ENCODE measurements around the gene CDON.

CDON gene

DNA sequence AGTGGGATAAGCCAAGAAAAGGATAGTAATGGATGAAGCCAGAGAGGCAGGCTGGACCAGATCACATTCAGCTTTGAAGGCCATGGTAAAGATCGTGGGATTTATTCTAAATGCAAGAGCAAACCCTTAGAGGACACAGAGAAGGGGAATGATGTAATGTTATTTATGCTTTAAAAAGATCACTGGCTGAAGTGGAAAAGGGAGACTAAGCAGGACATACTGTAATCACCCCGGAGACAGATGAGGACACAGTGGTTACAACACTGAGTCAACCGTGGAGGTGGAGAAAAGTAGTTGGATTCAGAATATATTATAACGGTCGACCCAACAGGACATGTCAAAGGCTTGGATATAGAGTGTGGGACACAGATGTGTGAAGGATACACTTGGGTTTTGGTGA, 38.5 kb downstream of the CDON start:
- H3K9me2 ChIP-seq (replicated peaks; ENCODE audit: low read depth, low read length), result no peaks in the 10 kb centered on the region
- H3K79me2 ChIP-seq (ENCODE audit: insufficient read depth, low read length), result no peaks in the 10 kb centered on the region
- no peak for TF ChIP-seq EZH2phosphoT487 (IDR thresholded peaks at IDR 0.05; ENCODE audit: borderline replicate concordance)
- no peak for TF ChIP-seq CTCF (conservative IDR thresholded peaks at IDR 0.05; ENCODE audit: low read length)

GRCh38 chr11:126012852-126013251, 49.8 kb downstream of the CDON start:
- H3K36me3 ChIP-seq (ENCODE audit: insufficient read depth, low read length), result no peaks in the 10 kb centered on the region
- H3K9me3 ChIP-seq (ENCODE audit: insufficient read depth, low read depth, low read length), result no peaks in the 10 kb centered on the region

More for the DNA sequence above, 38.5 kb downstream of the CDON start:
- no peak overlapping the region for H3K9ac ChIP-seq (ENCODE audit: low read depth, low read length, poor library complexity, severe bottlenecking)
- H4K20me1 ChIP-seq (ENCODE audit: insufficient read depth, low read length, poor library complexity, severe bottlenecking), result no peaks in the 10 kb centered on the region
- H2AFZ ChIP-seq (ENCODE audit: low read length), result no peak overlapping the region
- no peaks in the 10 kb centered on the region for H3K4me1 ChIP-seq (ENCODE audit: insufficient read depth, low read length, poor library complexity, severe bottlenecking)
- H3K27me3 ChIP-seq (ENCODE audit: insufficient read depth, low read length, poor library complexity, severe bottlenecking), result no peaks in the 10 kb centered on the region
- no peaks in the 10 kb centered on the region for H3K9me3 ChIP-seq (ENCODE audit: insufficient read depth, low read depth, low read length)
- H3F3A ChIP-seq (ENCODE audit: low read depth), result no peaks in the 10 kb centered on the region
- H3K36me3 ChIP-seq (ENCODE audit: insufficient read depth, low read length), result no peaks in the 10 kb centered on the region
- no peak overlapping the region for H3K4me2 ChIP-seq (ENCODE audit: low read depth, low read length, poor library complexity, severe bottlenecking)
- H3K4me3 ChIP-seq (ENCODE audit: low read length, poor library complexity, severe bottlenecking), result no peak overlapping the region

DNA sequence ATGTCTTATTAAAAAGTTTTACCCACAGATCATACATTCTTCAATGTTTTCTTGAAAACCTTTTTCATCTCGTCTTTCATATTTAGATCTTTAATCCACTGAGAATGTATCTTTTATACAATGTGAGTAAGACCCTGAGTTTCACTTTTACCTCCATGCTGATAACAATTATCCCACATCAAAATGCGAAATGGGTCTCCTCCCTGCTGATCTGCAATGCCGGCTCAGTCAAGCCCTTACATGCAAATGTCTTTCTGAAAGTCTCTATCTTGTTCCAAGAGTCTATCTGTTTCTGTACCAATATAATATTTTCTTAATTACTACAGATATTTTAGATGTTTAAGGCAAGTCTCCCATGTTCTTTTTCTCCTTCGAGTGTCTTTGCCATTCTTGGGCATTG, 50.9 kb downstream of the CDON start:
- Histone ChIP-seq H3K9ac (ENCODE audit: low read depth, low read length, poor library complexity, severe bottlenecking) (no peak overlapping the region), H3K9me2 (replicated peaks; ENCODE audit: low read depth, low read length) (no peaks in the 10 kb centered on the region), H3K4me3 (ENCODE audit: low read length, poor library complexity, severe bottlenecking) (no peak overlapping the region), H4K20me1 (ENCODE audit: insufficient read depth, low read length, poor library complexity, severe bottlenecking) (no peaks in the 10 kb centered on the region), H3K4me2 (ENCODE audit: low read depth, low read length, poor library complexity, severe bottlenecking) (no peak overlapping the region), H3K27me3 (ENCODE audit: insufficient read depth, low read length, poor library complexity, severe bottlenecking) (no peaks in the 10 kb centered on the region), H3K36me3 (ENCODE audit: insufficient read depth, low read length) (no peaks in the 10 kb centered on the region), H2AFZ (ENCODE audit: low read length) (no peak overlapping the region), H3F3A (ENCODE audit: low read depth) (no peaks in the 10 kb centered on the region), H3K4me1 (ENCODE audit: insufficient read depth, low read length, poor library complexity, severe bottlenecking) (no peaks in the 10 kb centered on the region), H3K79me2 (ENCODE audit: insufficient read depth, low read length) (no peaks in the 10 kb centered on the region), H3K9me3 (ENCODE audit: insufficient read depth, low read depth, low read length) (no peaks in the 10 kb centered on the region)
- TF ChIP-seq CTCF (conservative IDR thresholded peaks at IDR 0.05; ENCODE audit: low read length) (no peak), EZH2phosphoT487 (IDR thresholded peaks at IDR 0.05; ENCODE audit: borderline replicate concordance) (no peak)

More at GRCh38 chr11:126012852-126013251, 49.8 kb downstream of the CDON start:
- Histone ChIP-seq H3K4me1 (ENCODE audit: insufficient read depth, low read length, poor library complexity, severe bottlenecking) (no peaks in the 10 kb centered on the region), H3K4me2 (ENCODE audit: low read depth, low read length, poor library complexity, severe bottlenecking) (no peak overlapping the region), H3K4me3 (ENCODE audit: low read length, poor library complexity, severe bottlenecking) (no peak overlapping the region), H4K20me1 (ENCODE audit: insufficient read depth, low read length, poor library complexity, severe bottlenecking) (no peaks in the 10 kb centered on the region), H3K79me2 (ENCODE audit: insufficient read depth, low read length) (no peaks in the 10 kb centered on the region), H3K9me2 (replicated peaks; ENCODE audit: low read depth, low read length) (no peaks in the 10 kb centered on the region), H3K27me3 (ENCODE audit: insufficient read depth, low read length, poor library complexity, severe bottlenecking) (no peaks in the 10 kb centered on the region), H2AFZ (ENCODE audit: low read length) (no peak overlapping the region), H3K9ac (ENCODE audit: low read depth, low read length, poor library complexity, severe bottlenecking) (no peak overlapping the region), H3F3A (ENCODE audit: low read depth) (no peaks in the 10 kb centered on the region)
- TF ChIP-seq EZH2phosphoT487 (IDR thresholded peaks at IDR 0.05; ENCODE audit: borderline replicate concordance), result no peak
- TF ChIP-seq CTCF (conservative IDR thresholded peaks at IDR 0.05; ENCODE audit: low read length), result no peak
